ENCODE results near the gene RABGAP1L. TPM values are rescaled to one million over a fixed set of nuclear protein-coding genes. Genes with fewer than 3 reads are reported as not detected.

The RABGAP1L gene
- total RNA-seq, 1 donor from 2014 or later, result 44.1 TPM

GRCh38 chr1:174966008-174966572 is 806.8 kb downstream of the RABGAP1L start:
- Mint-ChIP-seq H3K27ac (ENCODE audit: unreplicated experiment) (no peak overlapping the region), H3K9me3 (ENCODE audit: unreplicated experiment) (no peaks in the 10 kb centered on the region), H3K4me1 (ENCODE audit: low read depth, unreplicated experiment) (peaks cover 20% of the 10 kb centered on the region), H3K4me3 (ENCODE audit: unreplicated experiment) (no peak overlapping the region), H3K36me3 (ENCODE audit: unreplicated experiment) (no peaks in the 10 kb centered on the region), H3K27me3 (ENCODE audit: unreplicated experiment) (no peaks in the 10 kb centered on the region)
- DNase-seq, result no peak
- TF ChIP-seq CTCF (IDR thresholded peaks at IDR 0.05; ENCODE audit: partially characterized antibody, unreplicated experiment), result no peak

- TF ChIP-seq CTCF (IDR thresholded peaks at IDR 0.05; ENCODE audit: partially characterized antibody, unreplicated experiment), result no peak
- H3K9me3 Mint-ChIP-seq (ENCODE audit: unreplicated experiment), result no peaks in the 10 kb centered on the region
- no peak overlapping the region for H3K4me3 Mint-ChIP-seq (ENCODE audit: unreplicated experiment)
- DNase-seq, result no peak
- no peaks in the 10 kb centered on the region for H3K27me3 Mint-ChIP-seq (ENCODE audit: unreplicated experiment)
- peaks cover 24% of the 10 kb centered on the region for H3K4me1 Mint-ChIP-seq (ENCODE audit: low read depth, unreplicated experiment)
- H3K27ac Mint-ChIP-seq (ENCODE audit: unreplicated experiment), result no peak overlapping the region
- no peaks in the 10 kb centered on the region for H3K36me3 Mint-ChIP-seq (ENCODE audit: unreplicated experiment)
These were observed 808.8 kb downstream of the RABGAP1L start for GRCh38 chr1:174967845-174968705.

GRCh38 chr1:174968750-174969244 is 809.5 kb downstream of the RABGAP1L start:
- DNase-seq, result no peak
- no peaks in the 10 kb centered on the region for H3K36me3 Mint-ChIP-seq (ENCODE audit: unreplicated experiment)
- peaks cover 19% of the 10 kb centered on the region for H3K4me1 Mint-ChIP-seq (ENCODE audit: low read depth, unreplicated experiment)
- peaks cover 2% of the 10 kb centered on the region for H3K9me3 Mint-ChIP-seq (ENCODE audit: unreplicated experiment)
- TF ChIP-seq CTCF (IDR thresholded peaks at IDR 0.05; ENCODE audit: partially characterized antibody, unreplicated experiment), result no peak
- H3K27ac Mint-ChIP-seq (ENCODE audit: unreplicated experiment), result no peak overlapping the region
- peaks cover 1% of the 10 kb centered on the region for H3K27me3 Mint-ChIP-seq (ENCODE audit: unreplicated experiment)
- H3K4me3 Mint-ChIP-seq (ENCODE audit: unreplicated experiment), result no peak overlapping the region

GRCh38 chr1:174969977-174970376 is 810.7 kb downstream of the RABGAP1L start:
- no peak for TF ChIP-seq CTCF (IDR thresholded peaks at IDR 0.05; ENCODE audit: partially characterized antibody, unreplicated experiment)
- Mint-ChIP-seq H3K4me1 (ENCODE audit: low read depth, unreplicated experiment) (peaks cover 19% of the 10 kb centered on the region), H3K4me3 (ENCODE audit: unreplicated experiment) (no peak overlapping the region), H3K27ac (ENCODE audit: unreplicated experiment) (no peak overlapping the region), H3K27me3 (ENCODE audit: unreplicated experiment) (peaks cover 9% of the 10 kb centered on the region), H3K9me3 (ENCODE audit: unreplicated experiment) (peaks cover 10% of the 10 kb centered on the region), H3K36me3 (ENCODE audit: unreplicated experiment) (peaks cover 5% of the 10 kb centered on the region)
- DNase-seq, result no peak

GRCh38 chr1:174971466-174971865 is 812.1 kb downstream of the RABGAP1L start:
- Mint-ChIP-seq H3K27me3 (ENCODE audit: unreplicated experiment) (peaks cover 14% of the 10 kb centered on the region), H3K9me3 (ENCODE audit: unreplicated experiment) (peaks cover 17% of the 10 kb centered on the region), H3K4me1 (ENCODE audit: low read depth, unreplicated experiment) (peaks cover 26% of the 10 kb centered on the region), H3K36me3 (ENCODE audit: unreplicated experiment) (peaks cover 6% of the 10 kb centered on the region), H3K27ac (ENCODE audit: unreplicated experiment) (no peak overlapping the region), H3K4me3 (ENCODE audit: unreplicated experiment) (no peak overlapping the region)
- DNase-seq, result no peak
- no peak for TF ChIP-seq CTCF (IDR thresholded peaks at IDR 0.05; ENCODE audit: partially characterized antibody, unreplicated experiment)

All from glutamatergic neuron (in vitro differentiated cells).